PC-9 (cell line): Measurements from ENCODE around the gene CDC27.

Experiments used
- CTCF ChIP-seq: fragments of 200-600 bp; sonication (generic); conservative IDR thresholded peaks from 2 replicates; pipeline ENCODE4 v1.6.1; 2017; ENCODE audit warnings: mixed run types, antibody characterized with exemption, mild to moderate bottlenecking, moderate library complexity
- EZH2 ChIP-seq: fragments of 200-600 bp; sonication (generic); IDR thresholded peaks from 2 replicates; pipeline ENCODE4 v1.8.0; 2017; ENCODE audit warnings: antibody characterized with exemption, low read depth

- TF ChIP-seq CTCF (no peak), EZH2 (no peak)
Observed at GRCh38 chr17:47192554-47192953, 3.5 kb upstream of the CDC27 start.
